CD4-positive, alpha-beta T cell treated with Interleukin-1 beta for 1 hour (primary cell): ENCODE measurements around the gene VAPB.
"Not testable (repeated sequence)": the region's sequence is repeated elsewhere in the genome, so short reads cannot be mapped to it uniquely, and the experiment has no call there.

Experiments used
- DNase-seq, 2 donors: peaks; one replicate each; pipeline ENCODE4 v3.0.0-alpha.2; 2020 to 2022

Gene VAPB, protein sequence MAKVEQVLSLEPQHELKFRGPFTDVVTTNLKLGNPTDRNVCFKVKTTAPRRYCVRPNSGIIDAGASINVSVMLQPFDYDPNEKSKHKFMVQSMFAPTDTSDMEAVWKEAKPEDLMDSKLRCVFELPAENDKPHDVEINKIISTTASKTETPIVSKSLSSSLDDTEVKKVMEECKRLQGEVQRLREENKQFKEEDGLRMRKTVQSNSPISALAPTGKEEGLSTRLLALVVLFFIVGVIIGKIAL

DNA sequence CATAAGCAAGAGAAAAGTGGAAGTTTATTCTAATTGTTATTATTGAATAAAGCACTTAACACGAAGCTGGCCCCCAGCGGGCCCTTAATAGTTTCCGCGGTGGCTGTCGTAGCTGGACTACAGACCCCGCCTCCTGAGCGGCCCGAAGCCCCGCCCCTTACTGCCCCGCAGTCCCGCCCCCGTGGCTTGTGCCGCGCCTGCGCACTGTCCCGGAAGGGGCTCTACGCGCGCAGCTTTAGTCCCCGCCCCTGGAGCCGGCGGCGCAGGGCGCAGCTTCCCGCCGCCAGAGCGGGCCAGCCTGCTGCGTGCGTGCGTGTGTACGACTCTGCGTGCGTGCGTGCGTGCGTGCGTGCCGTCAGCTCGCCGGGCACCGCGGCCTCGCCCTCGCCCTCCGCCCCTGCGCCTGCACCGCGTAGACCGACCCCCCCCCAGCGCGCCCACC is at the start of gene VAPB:
VAPB (plus strand) TSS at position 348 of the 442 bp plus-strand sequence. CDS start 231 bp downstream, outside the sequence.
- peak; percentile 96 to 97 for DNase-seq

DNA sequence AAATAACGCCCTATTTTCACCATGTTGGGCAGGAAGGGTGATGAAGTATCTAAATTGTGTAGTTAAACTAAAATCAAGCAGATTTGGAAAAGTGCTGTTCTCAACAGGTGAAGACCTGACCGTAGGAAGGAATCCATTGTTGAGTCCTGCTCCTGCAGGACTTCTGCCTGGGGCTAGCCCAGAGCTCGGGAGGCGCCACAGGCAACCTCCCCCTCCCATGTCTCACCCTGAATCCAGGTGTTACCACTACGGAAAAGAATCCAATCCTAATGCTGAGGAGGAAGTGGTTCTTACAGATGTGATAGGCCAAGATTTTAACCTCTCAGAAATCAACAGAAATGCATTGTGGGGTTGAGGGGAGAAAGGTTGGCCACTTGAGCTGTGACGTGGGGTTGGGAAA is 49.3 kb upstream of the VAPB start:
- DNase-seq = no peak

DNA sequence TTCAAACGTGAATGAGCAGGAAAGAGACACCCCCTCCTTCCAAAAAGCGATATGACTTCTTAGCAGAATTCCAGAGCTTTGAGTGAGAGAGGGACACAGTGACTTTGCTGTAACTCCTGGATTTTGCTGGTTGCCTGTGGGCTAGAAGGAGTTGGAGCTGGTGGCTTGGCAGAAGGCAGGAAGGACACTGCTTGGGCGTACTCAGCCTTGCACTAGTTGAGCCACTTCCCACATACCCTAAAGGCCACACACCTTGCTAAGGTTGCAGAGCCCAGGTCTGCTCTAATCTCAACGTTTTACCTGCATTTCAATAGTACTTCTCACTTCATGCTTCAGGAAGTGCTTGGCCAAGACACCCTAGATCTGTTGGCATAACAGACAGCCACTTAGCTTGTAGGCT is 48.9 kb upstream of the VAPB start:
- DNase-seq = no peak

DNA sequence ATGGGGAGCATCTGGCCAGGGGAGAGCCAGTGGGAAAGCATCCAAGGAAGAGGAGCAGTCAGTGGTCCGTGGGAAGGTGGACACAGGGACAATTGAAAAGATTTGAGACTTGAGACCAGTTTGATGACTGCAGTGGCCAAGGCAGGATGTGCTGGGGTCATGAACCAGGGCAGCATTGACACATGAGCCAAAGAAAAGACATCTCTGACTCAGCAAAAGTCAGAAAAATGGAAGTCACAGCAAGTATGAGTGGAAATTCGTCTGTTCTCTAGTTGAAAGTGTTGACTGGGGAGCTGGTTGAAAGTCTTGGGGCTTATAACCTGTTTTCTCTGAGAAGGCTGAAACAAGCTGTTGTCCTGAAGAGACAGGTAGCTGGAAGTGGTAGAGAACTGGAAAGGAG is 48.2 kb upstream of the VAPB start:
- DNase-seq = no peak

DNA sequence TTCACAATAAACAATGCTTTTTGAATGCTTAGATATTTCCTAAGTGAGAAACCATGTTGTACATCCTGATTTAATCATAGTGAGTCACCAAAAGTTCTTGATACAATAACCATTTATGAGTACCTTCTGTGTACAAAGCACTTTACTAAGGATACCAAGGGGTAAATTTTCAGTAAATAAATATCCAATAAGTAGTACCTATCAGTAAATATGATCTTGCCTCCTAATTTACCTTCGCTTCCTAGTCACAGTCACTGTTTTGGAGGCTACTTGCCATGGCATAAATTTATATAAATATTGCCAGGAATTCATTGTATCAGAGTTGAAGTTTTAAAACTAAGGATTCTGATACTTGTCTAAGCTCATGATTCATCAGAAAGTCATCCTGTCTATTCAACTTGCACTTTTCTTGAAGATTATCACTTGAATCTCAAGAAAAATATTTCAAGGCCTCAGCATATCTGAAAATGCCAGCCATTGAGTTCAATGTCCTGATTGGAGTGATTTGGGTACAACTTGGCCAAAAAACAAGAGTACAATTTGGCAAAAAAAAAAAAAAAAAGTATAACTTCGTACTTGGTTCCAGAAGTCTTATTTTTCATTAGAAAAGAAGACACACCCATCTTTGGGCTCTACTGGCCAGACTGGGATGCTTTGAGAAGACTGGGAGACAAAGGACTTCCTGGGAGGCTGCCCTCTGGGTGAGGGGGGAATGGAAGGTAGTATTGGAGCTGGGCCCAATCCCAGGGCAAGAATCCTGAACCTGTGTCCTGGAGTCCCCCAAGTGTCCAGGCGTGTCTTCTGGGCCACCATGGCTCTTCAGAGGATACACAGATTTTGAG is 46.7 kb upstream of the VAPB start:
- no peak for DNase-seq

DNA sequence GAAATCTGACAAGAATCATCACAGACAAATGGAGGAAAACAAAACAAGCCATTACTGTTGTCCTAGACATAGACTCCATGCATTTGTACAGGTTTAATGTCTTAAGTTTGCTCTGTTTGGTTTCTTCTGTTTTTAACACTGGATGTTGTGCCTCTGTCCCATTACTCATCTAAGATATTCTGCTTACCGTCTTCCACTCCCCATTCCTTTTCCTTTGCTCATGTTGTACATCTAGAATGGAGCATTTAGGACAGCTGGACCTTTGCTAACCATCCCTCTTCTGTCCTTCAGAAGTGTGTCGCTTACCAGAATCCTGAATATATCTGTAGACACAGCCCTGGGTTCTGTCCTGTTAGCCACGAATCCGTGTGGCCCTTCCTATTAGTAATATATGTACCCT is 44.3 kb upstream of the VAPB start:
- DNase-seq = no peak

DNA sequence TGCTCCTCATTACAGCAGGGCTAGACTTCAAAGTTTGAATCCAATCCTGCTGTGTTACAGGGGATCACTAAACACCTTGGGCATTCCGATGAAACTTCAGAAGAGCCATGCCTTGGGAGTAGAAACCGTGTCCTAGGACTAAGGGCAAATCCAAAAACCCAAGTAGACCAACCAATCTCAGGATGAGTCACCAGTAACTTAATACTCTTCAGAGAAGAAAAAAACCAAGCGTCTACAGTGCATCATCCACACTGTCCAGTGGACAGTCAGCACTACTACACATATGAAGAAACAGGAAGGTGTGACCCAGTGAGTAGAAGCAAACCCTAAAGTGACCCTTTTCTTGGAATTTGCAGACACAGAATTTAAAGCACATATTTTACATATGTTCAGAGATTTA is 39.5 kb upstream of the VAPB start:
- DNase-seq = no peak

DNA sequence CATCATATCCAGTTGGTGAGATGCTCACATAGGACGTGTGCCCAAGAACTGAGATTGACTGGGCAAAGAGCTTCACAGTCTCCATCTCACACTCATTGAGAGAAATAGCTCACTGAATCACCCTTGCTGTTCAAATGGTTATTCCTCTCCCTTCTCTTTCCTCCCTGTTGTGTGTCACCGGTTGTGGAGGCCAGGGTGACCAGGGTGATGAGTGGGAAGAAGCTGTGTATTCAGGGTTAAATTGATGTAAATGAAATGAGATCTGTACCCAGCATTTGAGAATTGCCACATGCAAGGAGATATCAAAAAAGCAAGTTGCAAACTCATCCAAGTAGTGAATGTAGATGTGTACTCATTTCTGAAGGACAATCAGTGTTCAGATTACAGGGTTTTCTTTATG is 36.6 kb upstream of the VAPB start:
- no peak for DNase-seq

DNA sequence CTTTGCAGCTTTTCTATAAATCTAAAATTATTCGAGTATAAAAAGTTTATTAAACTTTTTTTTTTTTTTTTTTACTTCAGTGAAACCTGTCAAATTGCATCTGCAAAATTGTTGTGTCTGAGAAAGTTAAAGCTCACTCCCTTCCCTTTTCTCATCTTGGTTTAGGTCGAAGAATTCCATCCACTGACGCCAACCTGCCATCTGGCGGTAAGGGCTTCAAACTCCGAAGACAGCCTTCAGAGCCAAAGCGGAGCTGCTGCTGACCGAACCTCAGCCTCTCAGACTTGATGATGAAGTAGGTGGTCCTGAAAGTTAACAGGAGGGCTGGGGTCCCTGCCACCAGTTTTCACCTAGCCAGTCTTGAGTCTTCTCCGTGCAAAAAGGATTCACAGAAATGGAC is 29.6 kb upstream of the VAPB start:
- no peak for DNase-seq

DNA sequence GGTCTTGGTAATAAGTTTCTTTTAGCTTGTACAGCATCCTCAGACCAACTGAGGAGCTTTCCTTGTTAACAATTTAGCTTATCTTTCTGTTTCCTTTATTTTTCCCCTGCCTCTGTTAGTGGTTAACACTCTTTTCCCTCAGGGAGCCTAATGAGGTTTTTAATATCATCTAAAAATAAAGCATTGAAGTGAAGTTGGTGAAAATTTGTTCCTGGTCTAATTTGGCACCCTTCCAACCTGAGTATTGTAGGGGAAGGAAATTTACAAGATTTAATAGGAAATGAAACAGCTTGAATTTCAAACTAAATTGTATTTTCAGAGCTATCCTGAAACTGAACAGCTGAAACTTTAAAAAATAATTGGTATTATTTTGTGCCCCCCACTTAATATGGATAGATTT is 28.1 kb upstream of the VAPB start:
- DNase-seq = no peak

DNA sequence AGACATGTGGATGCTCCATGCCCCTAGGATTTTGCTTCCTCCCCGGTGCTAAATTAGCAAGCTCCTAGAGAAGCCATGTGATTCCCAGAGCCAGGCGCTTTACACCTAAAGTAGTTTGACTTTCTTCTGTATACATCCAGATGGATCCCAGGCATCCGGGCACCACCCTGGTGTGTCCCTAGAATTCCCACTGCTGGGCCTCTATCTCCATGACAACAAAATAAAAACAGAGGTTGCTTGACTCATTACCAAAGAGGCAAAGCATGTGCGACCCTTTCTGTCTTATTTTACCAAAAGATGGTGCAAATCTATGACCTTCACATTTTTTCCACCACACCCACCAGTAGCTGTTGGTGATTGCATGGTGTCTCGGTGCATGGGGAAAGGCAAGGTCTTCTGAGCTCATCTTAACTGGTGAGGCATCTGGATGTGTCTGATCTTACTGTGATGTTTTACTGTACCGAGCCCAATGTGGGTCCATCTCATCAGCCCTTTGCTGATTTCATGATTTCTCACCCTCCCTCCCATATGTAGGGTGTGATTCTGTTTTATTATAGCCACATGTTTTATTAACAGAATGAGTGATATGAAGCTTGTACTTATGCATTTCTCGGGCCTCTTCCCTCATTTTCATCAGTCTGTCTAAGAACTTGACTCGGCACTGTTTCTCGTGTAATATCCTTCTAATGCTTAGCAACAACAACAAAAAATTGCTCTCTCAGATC is 27.4 kb upstream of the VAPB start:
- no peak for DNase-seq

DNA sequence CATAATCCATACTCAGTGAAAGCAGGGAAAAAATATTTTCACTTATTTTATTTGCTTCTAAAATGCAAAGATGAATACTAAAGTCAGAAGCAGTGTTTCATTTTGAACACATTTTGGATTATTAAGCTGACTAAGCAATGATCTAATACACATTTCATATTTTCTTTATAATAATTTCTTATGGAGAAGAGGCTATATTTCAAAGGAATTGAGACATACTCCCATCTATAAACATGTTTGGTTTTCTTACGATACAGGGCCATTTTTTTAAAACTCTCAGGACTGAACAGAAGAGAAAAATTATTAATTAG is 26.9 kb upstream of the VAPB start:
- no peak for DNase-seq

DNA sequence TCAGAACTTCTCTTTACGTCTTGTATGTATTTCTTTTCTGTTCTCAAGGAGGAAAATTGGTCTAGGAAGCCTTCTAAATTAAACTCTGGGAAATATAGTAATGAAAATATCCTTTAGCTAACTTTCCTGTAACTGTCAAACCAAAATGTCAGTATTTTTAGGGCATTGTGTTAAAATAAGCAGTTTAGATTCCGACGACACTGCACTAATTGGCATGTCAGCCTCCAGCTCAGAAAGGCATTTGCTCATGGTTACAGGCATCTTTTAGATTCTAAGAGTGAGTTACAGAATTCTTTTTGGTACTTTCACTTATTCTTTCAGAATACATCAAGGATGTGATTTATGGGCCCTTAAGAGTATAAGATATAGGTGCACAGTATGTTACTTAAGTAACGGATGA is 26.1 kb upstream of the VAPB start:
- DNase-seq = no peak

DNA sequence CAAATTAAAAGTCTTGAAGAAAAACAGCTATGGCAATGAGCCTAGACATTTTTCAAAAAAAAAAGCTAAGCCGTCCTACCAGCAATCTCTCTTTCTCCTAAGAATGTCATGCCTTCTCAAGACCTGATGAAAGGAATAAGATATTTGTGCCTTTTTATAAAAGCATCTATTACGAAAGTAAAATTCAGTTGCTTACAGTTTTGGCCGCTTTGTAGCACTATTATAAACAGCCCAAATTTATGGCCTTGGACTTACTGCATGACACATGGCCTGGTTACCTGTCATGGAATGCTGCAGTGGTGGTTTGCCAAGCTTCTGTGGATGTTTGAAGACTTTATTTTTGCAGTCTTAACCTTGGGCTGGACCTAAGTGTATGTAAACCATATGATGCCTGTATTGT is 22.2 kb upstream of the VAPB start:
- DNase-seq = no peak

DNA sequence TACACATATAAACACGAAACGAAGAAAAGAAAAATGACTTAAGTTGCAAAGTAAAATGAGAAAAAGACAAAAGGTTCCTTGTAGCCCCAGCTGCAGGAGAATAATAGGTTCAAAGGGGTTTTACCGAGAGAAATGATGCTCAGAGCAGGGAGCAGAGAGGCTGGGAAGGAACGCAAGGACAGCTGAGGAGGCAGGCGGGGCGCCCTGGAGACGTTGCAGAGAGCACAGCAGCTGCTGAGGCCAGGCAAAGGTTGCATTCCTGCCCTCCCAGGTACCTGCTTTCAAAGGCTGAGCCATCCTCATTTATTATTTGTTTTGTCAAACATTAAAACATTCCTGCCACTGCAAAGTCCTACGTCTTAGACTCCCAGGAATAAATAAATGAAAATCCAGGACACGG is 16.2 kb upstream of the VAPB start:
- DNase-seq = no peak

DNA sequence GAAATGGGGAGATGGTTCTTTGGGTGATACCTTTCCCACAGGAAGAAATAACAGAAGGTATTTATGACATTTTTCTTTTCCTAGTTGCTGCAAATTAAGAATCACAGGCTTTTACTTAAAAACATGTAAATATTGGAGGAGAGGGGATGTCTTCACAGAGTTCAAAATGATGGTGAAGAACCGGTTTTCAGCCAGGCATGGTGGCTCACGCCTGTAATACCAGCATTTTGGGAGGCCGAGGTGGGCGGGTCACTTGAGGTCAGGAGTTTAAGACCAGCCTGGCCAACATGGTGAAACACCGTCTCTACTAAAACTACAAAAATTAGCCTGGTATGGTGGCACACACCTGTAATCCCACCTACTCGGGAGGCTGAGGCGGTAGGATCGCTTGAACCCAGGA is 15.7 kb upstream of the VAPB start:
- DNase-seq = not testable (repeated sequence)

DNA sequence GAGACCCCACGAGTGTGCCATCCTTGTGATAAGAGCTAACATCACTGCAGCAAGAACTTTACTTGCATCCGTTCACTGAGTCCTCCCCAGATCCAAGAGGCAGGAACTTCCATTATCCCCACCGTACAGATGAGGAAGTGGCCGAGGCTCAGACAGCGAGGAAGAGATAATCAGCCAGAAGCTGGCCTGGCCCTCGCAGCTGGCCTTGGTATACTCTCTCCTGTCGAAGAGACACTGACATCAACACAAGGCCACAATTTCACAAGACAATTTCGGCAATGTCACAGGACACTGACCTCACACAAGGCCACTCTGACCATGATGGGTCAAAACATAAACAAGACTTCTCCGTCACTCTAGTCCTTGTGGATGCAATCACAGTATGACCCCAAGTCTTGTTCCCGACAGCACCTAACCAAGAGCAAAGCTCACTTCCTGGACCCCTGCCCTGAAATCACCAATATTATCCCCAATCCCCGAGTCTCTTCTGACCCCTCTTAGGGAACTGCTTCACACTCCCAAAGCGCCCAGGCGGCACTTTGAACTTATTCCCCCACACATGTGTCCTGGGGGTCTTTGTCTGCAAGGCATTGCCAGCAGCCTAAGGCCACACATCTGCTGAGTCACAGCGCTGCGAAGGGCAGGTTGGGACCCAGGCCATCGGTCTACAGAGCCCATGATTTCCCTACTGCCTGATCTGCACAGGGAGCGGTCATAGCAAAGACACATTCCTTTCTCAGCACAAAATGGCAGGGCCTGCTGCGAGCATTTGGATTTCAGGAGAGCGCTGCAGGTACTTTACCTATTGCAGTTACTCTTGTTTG is 14.8 kb upstream of the VAPB start:
- no peak for DNase-seq

DNA sequence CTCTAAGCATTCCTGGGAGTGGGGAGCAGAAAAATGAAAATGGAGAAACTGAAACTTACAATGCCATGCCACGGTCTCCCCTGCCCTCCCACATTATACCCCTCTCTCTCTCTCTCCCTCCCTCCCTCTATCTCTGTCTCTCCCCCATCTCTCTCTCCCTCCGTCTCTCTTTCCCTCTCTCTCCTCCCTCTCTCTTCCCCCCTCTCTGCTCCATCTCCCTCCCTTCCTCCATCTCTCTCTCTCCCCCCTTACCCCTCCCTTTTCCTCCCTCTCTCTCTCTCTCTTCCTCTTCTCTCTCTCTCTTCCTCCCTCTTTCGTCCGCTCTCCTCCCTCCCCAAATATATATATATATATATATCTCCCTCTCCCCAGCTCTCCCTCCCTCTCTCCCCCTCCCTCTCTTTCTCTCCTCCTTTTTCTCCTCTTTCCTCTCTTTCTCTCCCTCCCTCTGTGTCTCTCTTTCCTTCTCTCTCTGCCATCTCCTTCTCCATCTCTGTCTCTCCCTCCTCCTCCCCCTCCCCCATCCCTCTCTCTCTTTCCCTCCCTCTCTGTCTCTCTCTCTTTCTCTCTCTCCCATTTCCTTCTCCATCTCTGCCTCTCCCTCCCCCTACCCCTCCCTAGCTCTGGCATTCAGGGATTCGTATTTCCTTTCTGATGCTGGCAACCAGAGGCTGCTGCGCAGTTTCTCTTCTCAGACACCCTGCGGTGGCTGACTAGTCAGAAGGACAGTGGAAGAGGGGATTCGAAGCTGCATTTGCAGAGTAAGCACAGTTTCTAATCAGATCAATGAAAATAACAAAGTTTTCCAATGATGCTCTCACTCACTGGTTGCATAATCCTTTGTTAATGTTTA is 13.9 kb upstream of the VAPB start:
- no peak for DNase-seq

DNA sequence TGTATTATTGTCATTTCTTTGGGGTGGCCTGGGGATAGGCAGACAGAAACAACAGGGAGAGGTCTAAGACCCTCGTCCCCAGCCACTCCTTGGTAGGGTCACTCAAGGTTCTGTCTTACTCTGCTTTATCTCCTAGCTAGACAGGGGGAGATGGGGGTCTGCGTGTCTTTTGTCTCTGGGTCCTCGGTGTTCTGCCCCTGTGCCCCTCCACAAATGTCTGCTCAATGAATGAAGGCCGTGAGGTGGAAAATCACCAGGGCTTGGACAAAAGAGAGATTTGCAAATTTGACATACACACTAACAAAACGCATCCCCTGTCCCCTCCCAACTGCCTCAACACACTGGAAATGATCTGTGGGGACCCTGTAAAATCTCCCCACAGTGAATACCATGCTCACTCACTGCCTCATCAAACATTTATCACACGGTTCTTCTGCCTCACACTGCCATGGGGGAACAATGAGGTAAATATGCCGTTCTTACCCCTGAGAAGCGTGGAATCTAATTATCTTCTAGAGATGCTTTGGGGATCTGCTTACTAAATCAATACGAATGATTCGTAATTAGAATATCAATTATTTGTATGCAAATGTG is 13.2 kb upstream of the VAPB start:
- DNase-seq = no peak

DNA sequence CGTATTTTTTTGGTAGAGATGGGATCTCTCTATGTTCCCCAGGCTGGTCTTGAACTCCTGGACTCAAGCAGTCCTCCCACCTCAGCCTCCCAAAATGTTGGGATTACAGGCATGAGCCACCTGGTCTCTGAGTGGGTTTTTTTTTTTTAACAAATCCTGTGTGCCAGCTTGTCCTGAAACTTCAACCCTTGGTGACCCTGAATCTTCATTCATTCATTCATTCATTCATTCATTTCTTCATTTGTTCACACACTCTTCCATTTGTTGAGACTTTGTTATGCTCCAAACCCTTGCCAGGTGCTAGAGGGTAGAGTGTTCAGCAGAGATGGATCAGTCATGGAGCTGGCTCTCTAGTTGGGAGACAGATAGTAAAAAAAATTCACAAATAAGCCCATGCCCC is 12.0 kb upstream of the VAPB start:
- no peak for DNase-seq

DNA sequence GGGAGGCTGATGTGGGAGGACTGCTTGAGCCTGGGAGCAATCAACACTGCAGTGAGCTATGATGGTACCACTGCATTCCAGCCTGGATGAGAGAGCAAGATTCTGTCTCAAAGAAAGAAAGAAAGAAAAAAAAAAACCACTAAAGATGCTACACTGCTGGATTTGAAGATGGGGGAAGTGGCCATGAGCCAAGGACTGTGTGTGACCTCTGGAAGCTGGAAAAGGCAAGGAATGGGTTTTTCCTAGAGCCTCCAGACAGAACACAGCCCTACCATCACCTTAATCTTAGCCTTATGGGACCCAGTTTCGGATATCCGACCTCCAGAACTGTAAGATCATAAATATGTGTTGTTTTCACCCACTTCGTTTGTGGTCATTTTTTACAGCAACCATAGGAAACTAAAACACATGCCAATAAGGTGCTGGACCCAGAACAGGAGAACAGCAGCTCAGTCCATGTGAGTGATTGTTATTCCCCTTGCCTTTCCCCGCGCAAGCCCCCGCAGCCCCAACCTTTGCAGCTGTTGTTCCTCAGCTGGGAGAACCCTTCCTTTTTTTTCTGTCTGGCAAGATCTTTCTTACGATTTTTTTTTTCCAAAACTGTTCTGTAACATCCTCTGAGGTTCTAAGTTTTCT is 11.1 kb upstream of the VAPB start:
- DNase-seq = no peak
